B cell (primary cell): Measurements from ENCODE around the gene CETP. TPM values are rescaled to one million over a fixed set of nuclear protein-coding genes. Genes with fewer than 3 reads are reported as not detected.

Experiments used
- ATAC-seq: fragments of 200-7000 bp; cut with Tn5 transposase; one replicate; pipeline ENCODE4 v1.10.0; 2021; ENCODE audit warnings: low read depth, mild to moderate bottlenecking, moderate number of reproducible peaks, moderate library complexity
- CTCF ChIA-PET: fragments of 350-600 bp; sonication (Branson Sonifier 250); formaldehyde crosslinking; loops from one replicate; lab custom pipeline; 2021; ENCODE audit warnings: antibody characterized with exemption, inconsistent platforms; lab: Charles Lee
- POLR2A ChIA-PET: fragments of 350-600 bp; sonication (Branson Sonifier 250); formaldehyde crosslinking; loops from one replicate; lab custom pipeline; 2021; ENCODE audit warnings: antibody characterized with exemption; lab: Charles Lee
- DNase-seq: peaks from one replicate; pipeline ENCODE4 v3.0.0; 2013
- H2AFZ ChIP-seq: 2 replicates; pipeline ENCODE4 v1.6.1; 2012; ENCODE audit warnings: mild to moderate bottlenecking, low read depth, low read length; ENCODE audit not compliant: insufficient read depth, poor library complexity, severe bottlenecking
- H3K27ac ChIP-seq, 2 donors: 1 replicate in 1 of 2; 2 replicates in 1 of 2; pipeline ENCODE4 v1.5.1; 2012 to 2013; ENCODE audit warnings: low read length in 2 of 2, mild to moderate bottlenecking in 2 of 2, moderate library complexity in 1 of 2
- H3K27me3 ChIP-seq, 4 experiments: fragments of 200-600 bp in 1 of 4; sonication (generic) in 1 of 4; replicated peaks in 1 of 4; 1 replicate in 2 of 4; 2 replicates in 2 of 4; pipeline versions ENCODE4 v1.6.1 to v1.7.0; 2013 to 2016; ENCODE audit warnings: low read length in 3 of 4, mild to moderate bottlenecking in 2 of 4, mixed read lengths in 1 of 4, moderate library complexity in 1 of 4; ENCODE audit not compliant: insufficient read depth in 4 of 4, control insufficient read depth in 3 of 4; ENCODE audit errors: control extremely low read depth in 1 of 4
- H3K36me3 ChIP-seq, 2 experiments: replicated peaks in 1 of 2; 1 replicate in 1 of 2; 2 replicates in 1 of 2; pipeline versions ENCODE4 v1.6.1 to v1.7.1; 2013; ENCODE audit warnings: low read length in 1 of 2; ENCODE audit not compliant: insufficient read depth in 2 of 2, control insufficient read depth in 1 of 2; ENCODE audit errors: control extremely low read depth in 1 of 2, extremely low read depth in 1 of 2
- H3K4me1 ChIP-seq, 2 donors: fragments of 200-600 bp in 1 of 2; sonication (generic) in 1 of 2; 1 replicate in 1 of 2; 2 replicates in 1 of 2; pipeline versions ENCODE4 v1.5.1 to v1.6.1; 2013 to 2017; ENCODE audit warnings: low read length in 2 of 2; ENCODE audit not compliant: control insufficient read depth in 2 of 2, insufficient read depth in 2 of 2
- H3K4me2 ChIP-seq: replicated peaks from 2 replicates; pipeline ENCODE3; 2012; ENCODE audit warnings: mild to moderate bottlenecking, low read depth, low read length; ENCODE audit not compliant: poor library complexity, severe bottlenecking
- H3K4me3 ChIP-seq, 5 experiments: fragments of 200-600 bp in 1 of 5; sonication (generic) in 1 of 5; 1 replicate in 3 of 5; 2 replicates in 2 of 5; pipeline versions ENCODE4 v1.5.1 to v1.7.0; 2011 to 2016; ENCODE audit warnings: low read length in 4 of 5, mild to moderate bottlenecking in 4 of 5, low read depth in 2 of 5, control low read depth in 1 of 5, moderate library complexity in 1 of 5; ENCODE audit not compliant: insufficient read depth in 1 of 5; ENCODE audit errors: control extremely low read depth in 1 of 5, extremely low read depth in 1 of 5
- H3K79me2 ChIP-seq: fragments of 200-600 bp; sonication (generic); one replicate; pipeline ENCODE4 v1.6.0; 2016; ENCODE audit warnings: low read length; ENCODE audit not compliant: control insufficient read depth, insufficient read depth
- H3K9ac ChIP-seq: fragments of 200-600 bp; sonication (generic); 2 replicates; pipeline ENCODE4 v1.6.1; 2017; ENCODE audit warnings: mild to moderate bottlenecking, low read length, moderate library complexity
- H3K9me3 ChIP-seq, 3 donors: one replicate each; pipeline versions ENCODE4 v1.6.1 to v1.7.1; 2013; ENCODE audit warnings: low read length in 2 of 3; ENCODE audit not compliant: control insufficient read depth in 2 of 3, insufficient read depth in 1 of 3; ENCODE audit errors: control extremely low read depth in 1 of 3
- H4K20me1 ChIP-seq: 2 replicates; pipeline ENCODE4 v1.6.0; 2012; ENCODE audit warnings: mild to moderate bottlenecking, low read length; ENCODE audit not compliant: insufficient read depth, control insufficient read depth, poor library complexity, severe bottlenecking
- H3K27ac Mint-ChIP-seq: one replicate; pipeline ENCODE4 v1.8.0; 2021; ENCODE audit warnings: mixed read lengths
- H3K27me3 Mint-ChIP-seq: one replicate; pipeline ENCODE4 v1.8.0; 2021; ENCODE audit warnings: mixed read lengths
- H3K4me1 Mint-ChIP-seq: one replicate; pipeline ENCODE4 v1.8.0; 2021; ENCODE audit warnings: mixed read lengths
- H3K4me3 Mint-ChIP-seq: one replicate; pipeline ENCODE4 v1.8.0; 2021; ENCODE audit warnings: mixed read lengths
- H3K9me3 Mint-ChIP-seq: one replicate; pipeline ENCODE4 v1.8.0; 2022; ENCODE audit warnings: mixed read lengths; ENCODE audit not compliant: insufficient read depth
- CTCF ChIP-seq: fragments of 200-600 bp; IDR thresholded peaks from one replicate; pipeline ENCODE4 v1.8.0; 2022; ENCODE audit warnings: antibody characterized with exemption, mild to moderate bottlenecking
- EZH2 ChIP-seq: IDR thresholded peaks from 2 replicates; pipeline ENCODE4 v1.6.1; 2012; ENCODE audit warnings: borderline replicate concordance, low read depth, mild to moderate bottlenecking, moderate library complexity, low read length; ENCODE audit not compliant: insufficient read depth, poor library complexity, severe bottlenecking
- WGBS: methylation state at CpG from one replicate; pipeline ENCODE4 v1.1.5; 2013; ENCODE audit warnings: missing lambda C conversion rate; ENCODE audit not compliant: insufficient coverage; 5-methylcytosine and 5-hydroxymethylcytosine counted together
- intact Hi-C: fragments of 100-400 bp; cut with micrococcal nuclease; formaldehyde crosslinking; loops from one replicate; pipeline ENCODE4 v1.10.0; 2022
- polyA plus RNA-seq: library from polyadenylated mRNA; depleted of rRNA; stranded (reverse); fragments of >200 nt; gene quantifications from 2 replicates; pipeline ENCODE4 v1.2.3, GENCODE V29; 2012
- total RNA-seq, 2 donors: library from RNA; stranded (reverse); fragments of 120-200 nt in 1 of 2; gene quantifications; 1 replicate in 1 of 2; 2 replicates in 1 of 2; pipeline versions ENCODE4 v1.2.3 to v1.2.4, GENCODE V29; 2013 to 2022

Gene CETP
- total and polyA plus RNA-seq, 2 donors (not counting 1 experiment from before 2014, with no cell fraction given) = 0.18 to 1.3 TPM

GRCh38 chr16:57001026-57001679 is 39.4 kb downstream of the CETP start:
- ChIA-PET CTCF (interaction anchor here (0.6 kb wide), 2 partner anchors 9 kb away, joined by 3 read pairs; no protein-coding TSS in a partner anchor), POLR2A (interaction anchor here (2.2 kb wide), 1 partner anchor 12 kb away, joined by 11 read pairs; the partner anchor contains the start of gene NLRC5)
- Histone ChIP-seq H3K36me3 (peaks cover 0 to 15% of the 10 kb centered on the region in 2 experiments), H4K20me1 (no peaks in the 10 kb centered on the region), H3K79me2 (peaks cover 60% of the 10 kb centered on the region), H3K27me3 (no peaks in the 10 kb centered on the region), H3K4me1 (peaks cover 55 to 63% of the 10 kb centered on the region in 2 donors), H3K4me3 (no peak overlapping the region), H2AFZ (no peak overlapping the region), H3K4me2 (peak overlapping the region; percentile 62), H3K9me3 (peaks cover 0 to 11% (median 0%) of the 10 kb centered on the region in 3 donors), H3K9ac (no peak overlapping the region), H3K27ac (peak overlapping the region; percentile 77 to 83)
- Mint-ChIP-seq H3K9me3 (no peaks in the 10 kb centered on the region), H3K27ac (peak overlapping the region; percentile 94), H3K4me3 (peak overlapping the region; percentile 71), H3K27me3 (no peaks in the 10 kb centered on the region), H3K4me1 (peaks cover 87% of the 10 kb centered on the region)
- DNase-seq (no peak), ATAC-seq (no peak)
- intact Hi-C loops = loop anchor here (5.0 kb wide), 1 partner anchor 34 kb away; no protein-coding TSS in a partner anchor
- WGBS = 100% methylated on average over 3 of the region's 8 CpGs
- TF ChIP-seq EZH2 = no peak
- TF ChIP-seq CTCF = no peak
